Type B pancreatic cell (in vitro differentiated cells): ENCODE measurements around the gene HSD3B7. TPM values are rescaled to one million over a fixed set of nuclear protein-coding genes. Genes with fewer than 3 reads are reported as not detected.
A peak's percentile ranks its signal among the peaks of the same experiment; 100 is the strongest.

Experiments
- DNase-seq: peaks from one replicate; pipeline ENCODE4 v3.0.0; 2021; ENCODE audit warnings: mixed read lengths; ENCODE audit not compliant: unreplicated experiment; ENCODE audit errors: extremely low spot score
- H3K27ac Mint-ChIP-seq: 2 replicates; pipeline ENCODE4 v1.8.0; 2021; ENCODE audit warnings: mild to moderate bottlenecking, mixed read lengths
- H3K27me3 Mint-ChIP-seq: 2 replicates; pipeline ENCODE4 v1.8.0; 2021; ENCODE audit warnings: mixed read lengths
- H3K36me3 Mint-ChIP-seq: 2 replicates; pipeline ENCODE4 v1.8.0; 2021; ENCODE audit warnings: mixed read lengths
- H3K4me1 Mint-ChIP-seq: one replicate; pipeline ENCODE4 v1.8.0; 2021; ENCODE audit warnings: mixed read lengths; ENCODE audit not compliant: unreplicated experiment
- H3K4me3 Mint-ChIP-seq: 2 replicates; pipeline ENCODE4 v1.8.0; 2021; ENCODE audit warnings: mild to moderate bottlenecking, mixed read lengths
- H3K9me3 Mint-ChIP-seq: 2 replicates; pipeline ENCODE4 v1.8.0; 2021; ENCODE audit warnings: mixed read lengths
- CTCF ChIP-seq: fragments of 200-600 bp; sonication (generic); conservative IDR thresholded peaks from 2 replicates; pipeline ENCODE4 v1.5.0; 2021; ENCODE audit warnings: antibody characterized with exemption, mild to moderate bottlenecking
- total RNA-seq: library from RNA; stranded (reverse); gene quantifications from 2 replicates; pipeline ENCODE4 v1.2.1, GENCODE V29; 2021; ENCODE audit warnings: low replicate concordance

Gene HSD3B7
- total RNA-seq, 1 donor from 2014 or later = 5.8 TPM

DNA sequence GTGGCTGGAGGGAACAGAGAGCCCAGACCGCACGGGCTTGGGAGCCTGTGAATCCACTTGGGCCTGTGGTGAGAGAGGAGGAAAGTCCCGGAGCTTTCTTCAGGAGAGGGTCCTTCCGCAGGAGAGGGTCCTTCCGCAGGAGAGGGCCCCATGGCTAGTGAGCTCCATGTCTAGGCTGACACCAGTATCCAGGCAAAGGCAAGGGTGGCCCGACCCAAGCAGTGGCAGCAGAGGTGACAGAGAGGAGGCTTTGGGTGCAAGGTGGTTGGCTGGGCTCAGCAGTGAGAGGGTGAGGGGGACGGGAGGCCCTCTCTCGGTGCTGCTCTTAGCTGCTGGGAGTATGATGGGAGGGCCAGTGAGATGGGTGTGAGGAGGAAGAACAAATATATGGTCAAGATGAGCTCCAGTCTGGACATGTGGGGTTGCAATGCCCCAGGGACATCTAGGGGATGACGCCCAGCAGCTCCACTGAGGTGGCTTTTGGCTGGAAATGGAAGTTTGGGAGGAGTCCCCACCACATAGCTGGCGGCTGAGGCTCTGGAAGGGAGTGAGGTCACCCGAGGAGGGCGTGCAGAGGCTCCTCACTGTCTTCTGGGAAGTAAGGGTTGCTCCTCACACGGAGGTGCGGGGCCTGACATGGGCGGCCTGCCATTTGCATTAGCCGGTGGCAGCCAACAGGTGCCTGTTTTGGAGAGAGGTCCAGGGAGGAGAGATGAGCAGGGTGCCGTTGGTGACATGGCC is 2.3 kb upstream of the HSD3B7 start:
- no peak overlapping the region for H3K4me3 Mint-ChIP-seq

GRCh38 chr16:30983289-30983889 is 1.6 kb upstream of the HSD3B7 start:
- Mint-ChIP-seq H3K4me1 (no peaks in the 10 kb centered on the region), H3K9me3 (no peaks in the 10 kb centered on the region), H3K36me3 (peaks cover 3% of the 10 kb centered on the region), H3K27ac (no peak overlapping the region), H3K27me3 (no peaks in the 10 kb centered on the region), H3K4me3 (no peak overlapping the region)
- TF ChIP-seq CTCF = no peak
- DNase-seq = no peak

More for the DNA sequence above, 2.3 kb upstream of the HSD3B7 start:
- Mint-ChIP-seq H3K27me3 (no peaks in the 10 kb centered on the region), H3K4me1 (no peaks in the 10 kb centered on the region), H3K9me3 (no peaks in the 10 kb centered on the region), H3K27ac (peak overlapping the region; percentile 34), H3K36me3 (peaks cover 3% of the 10 kb centered on the region)
- TF ChIP-seq CTCF = no peak
- no peak for DNase-seq

- Mint-ChIP-seq H3K4me3 (no peak overlapping the region), H3K9me3 (no peaks in the 10 kb centered on the region), H3K27ac (no peak overlapping the region), H3K27me3 (no peaks in the 10 kb centered on the region), H3K4me1 (no peaks in the 10 kb centered on the region), H3K36me3 (no peaks in the 10 kb centered on the region)
- DNase-seq = no peak
- TF ChIP-seq CTCF = no peak
Measured at GRCh38 chr16:30983898-30984610, 953 bp upstream of the HSD3B7 start.

DNA sequence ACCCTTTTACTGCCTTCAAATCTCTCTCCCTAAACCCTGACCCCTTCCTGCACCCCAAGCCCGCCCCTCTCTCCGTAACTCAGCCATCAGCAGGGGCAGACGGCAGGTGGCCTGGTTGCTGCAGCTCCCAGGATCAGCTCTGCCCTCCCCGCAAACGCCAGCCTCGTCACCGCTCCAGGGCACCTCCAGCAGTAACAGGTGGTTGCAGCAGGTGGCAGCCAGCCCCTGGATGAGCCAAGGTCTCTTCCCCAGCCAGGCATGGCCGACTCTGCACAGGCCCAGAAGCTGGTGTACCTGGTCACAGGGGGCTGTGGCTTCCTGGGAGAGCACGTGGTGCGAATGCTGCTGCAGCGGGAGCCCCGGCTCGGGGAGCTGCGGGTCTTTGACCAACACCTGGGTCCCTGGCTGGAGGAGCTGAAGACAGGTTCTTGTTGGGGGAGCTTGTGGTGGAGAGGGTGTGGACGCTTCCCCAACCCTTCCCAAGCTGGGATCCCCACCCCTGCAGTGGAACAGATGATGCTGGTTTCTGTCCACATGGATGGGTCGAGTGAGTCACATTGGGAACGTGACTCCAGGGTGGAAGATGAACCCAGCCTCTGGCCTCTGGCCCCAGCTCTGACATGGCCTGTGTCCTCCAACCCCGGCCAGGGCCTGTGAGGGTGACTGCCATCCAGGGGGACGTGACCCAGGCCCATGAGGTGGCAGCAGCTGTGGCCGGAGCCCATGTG is 558 bp downstream of the HSD3B7 start:
- Mint-ChIP-seq H3K4me3 (peak overlapping the region; percentile 75), H3K9me3 (no peaks in the 10 kb centered on the region), H3K4me1 (no peaks in the 10 kb centered on the region), H3K36me3 (no peaks in the 10 kb centered on the region), H3K27me3 (no peaks in the 10 kb centered on the region), H3K27ac (no peak overlapping the region)
- DNase-seq = no peak
- TF ChIP-seq CTCF = no peak

GRCh38 chr16:30986129-30986991 is 1.4 kb downstream of the HSD3B7 start:
- TF ChIP-seq CTCF = no peak
- Mint-ChIP-seq H3K9me3 (no peaks in the 10 kb centered on the region), H3K27me3 (no peaks in the 10 kb centered on the region), H3K4me1 (no peaks in the 10 kb centered on the region), H3K27ac (no peak overlapping the region), H3K4me3 (no peak overlapping the region), H3K36me3 (no peaks in the 10 kb centered on the region)
- DNase-seq = no peak
